ENCODE data around the gene TULP4. TPM values are rescaled to one million over a fixed set of nuclear protein-coding genes. Genes with fewer than 3 reads are reported as not detected.
A peak's percentile ranks its signal among the peaks of the same experiment; 100 is the strongest.

The TULP4 gene
- polyA plus RNA-seq, 3 donors: 6.5 to 10.6 (median 7.9) TPM

DNA sequence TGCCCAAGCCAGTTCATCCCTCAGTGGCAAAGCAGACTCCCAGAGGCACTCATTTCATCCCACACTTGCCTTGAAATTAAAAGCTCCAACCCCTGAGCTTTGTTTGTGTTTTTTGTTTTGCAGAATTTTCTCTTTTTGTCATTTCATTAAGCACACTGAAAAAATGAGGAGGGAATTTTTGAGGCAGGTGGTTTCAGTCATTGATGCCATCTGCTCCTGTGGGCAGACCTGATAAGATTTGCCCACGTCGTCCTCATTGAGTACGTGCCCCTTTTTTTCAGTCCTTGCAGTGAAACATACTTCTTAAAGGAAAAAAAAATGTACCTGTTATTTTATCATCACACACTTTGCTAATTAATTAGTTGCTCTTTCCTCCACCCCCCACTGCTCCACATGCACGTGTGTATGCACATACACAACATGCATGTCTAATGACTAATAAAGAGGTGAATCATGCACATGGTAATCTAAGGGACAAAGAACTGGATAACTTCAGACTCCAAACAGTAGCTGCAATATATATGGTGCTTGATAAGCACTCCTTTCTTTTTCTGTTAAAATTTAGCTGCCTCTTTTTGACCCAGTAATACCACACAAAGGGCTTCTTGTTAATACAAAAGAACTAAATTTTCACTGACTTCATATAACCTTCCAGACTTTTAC, 145.5 kb downstream of the TULP4 start:
- no peak overlapping the region for H3K4me2 ChIP-seq (replicated peaks; ENCODE audit: extremely low read depth, low read length, poor library complexity, severe bottlenecking)
- Mint-ChIP-seq H3K36me3 (peaks cover 56 to 69% of the 10 kb centered on the region in 2 donors), H3K4me3 (no peak overlapping the region), H3K4me1 (no peaks in the 10 kb centered on the region), H3K9me3 (peaks cover 0 to under 1% (median 0%) of the 10 kb centered on the region in 7 donors), H3K27me3 (ENCODE audit: low read depth in 3 of 3) (no peaks in the 10 kb centered on the region), H3K27ac (no peak overlapping the region)
- H3K27ac ChIP-seq (ENCODE audit: low read depth in 1 of 2, low read length in 2 of 2): no peak overlapping the region
- 100% methylated on average over 1 of the region's 4 CpGs for WGBS (ENCODE audit: insufficient coverage)
- H3K36me3 ChIP-seq (replicated peaks in 1 of 2; ENCODE audit: control insufficient read depth in 1 of 2, insufficient read depth in 2 of 2, low read length in 2 of 2): peaks cover 20 to 55% of the 10 kb centered on the region in 2 donors
- no peak overlapping the region for H2AFZ ChIP-seq (ENCODE audit: insufficient read depth, low read depth, low read length, poor library complexity, severe bottlenecking)
- H4K20me1 ChIP-seq (ENCODE audit: insufficient read depth, low read length): no peaks in the 10 kb centered on the region
- H3K4me3 ChIP-seq (replicated peaks in 1 of 3; ENCODE audit: low read depth in 2 of 3, low read length in 3 of 3): no peak overlapping the region
- no peaks in the 10 kb centered on the region for H3K4me1 ChIP-seq (ENCODE audit: control insufficient read depth in 1 of 2, insufficient read depth in 2 of 2, low read length in 2 of 2)
- H3K27me3 ChIP-seq (ENCODE audit: control insufficient read depth in 2 of 2, insufficient read depth in 2 of 2, low read length in 2 of 2): no peaks in the 10 kb centered on the region
- H3K9ac ChIP-seq (ENCODE audit: insufficient read depth, low read length, poor library complexity, severe bottlenecking): no peak overlapping the region
- DNase-seq: no peak
- no peaks in the 10 kb centered on the region for H3K9me3 ChIP-seq (replicated peaks in 1 of 2; ENCODE audit: control insufficient read depth in 1 of 2, insufficient read depth in 1 of 2, low read length in 2 of 2)
- no peaks in the 10 kb centered on the region for H3K79me2 ChIP-seq (ENCODE audit: insufficient read depth, low read length)
- intact Hi-C loops (cut with micrococcal nuclease): no loop called here
- no peak for TF ChIP-seq CTCF (IDR thresholded peaks at IDR 0.05)

DNA sequence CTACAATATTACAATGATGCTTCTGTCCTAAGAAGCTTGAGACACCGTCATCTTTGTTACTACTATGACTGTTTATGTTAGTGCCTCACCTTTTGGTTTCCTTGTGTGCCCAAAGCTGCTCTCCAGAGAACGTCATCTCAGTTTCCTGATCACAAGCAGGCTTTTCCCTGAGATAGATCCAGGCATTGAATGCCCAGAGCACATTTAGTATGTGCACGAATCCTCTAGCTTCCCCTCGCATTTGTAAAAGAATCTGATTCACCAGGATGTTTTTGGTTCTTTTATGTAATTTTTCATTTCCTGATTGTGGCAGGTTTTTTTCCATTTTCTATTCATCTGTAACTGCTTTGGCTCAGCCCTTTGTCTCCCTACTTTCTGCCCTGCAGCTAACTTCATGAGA, 147.5 kb downstream of the TULP4 start:
- Mint-ChIP-seq H3K4me3 (no peak overlapping the region), H3K4me1 (no peaks in the 10 kb centered on the region), H3K9me3 (peaks cover 0 to 2% (median 0%) of the 10 kb centered on the region in 7 donors), H3K36me3 (peaks cover 65 to 69% of the 10 kb centered on the region in 2 donors), H3K27me3 (ENCODE audit: low read depth in 3 of 3) (no peaks in the 10 kb centered on the region), H3K27ac (peak overlapping the region in 1 of 7 donors; percentile 31)
- no peak overlapping the region for H2AFZ ChIP-seq (ENCODE audit: insufficient read depth, low read depth, low read length, poor library complexity, severe bottlenecking)
- TF ChIP-seq CTCF (IDR thresholded peaks at IDR 0.05): no peak
- H3K4me2 ChIP-seq (replicated peaks; ENCODE audit: extremely low read depth, low read length, poor library complexity, severe bottlenecking): no peak overlapping the region
- WGBS (ENCODE audit: insufficient coverage): 96% methylated on average over 2 of the region's 4 CpGs
- no peak overlapping the region for H3K4me3 ChIP-seq (replicated peaks in 1 of 3; ENCODE audit: low read depth in 2 of 3, low read length in 3 of 3)
- no peaks in the 10 kb centered on the region for H3K79me2 ChIP-seq (ENCODE audit: insufficient read depth, low read length)
- no peaks in the 10 kb centered on the region for H3K9me3 ChIP-seq (replicated peaks in 1 of 2; ENCODE audit: control insufficient read depth in 1 of 2, insufficient read depth in 1 of 2, low read length in 2 of 2)
- DNase-seq: no peak
- H3K27me3 ChIP-seq (ENCODE audit: control insufficient read depth in 2 of 2, insufficient read depth in 2 of 2, low read length in 2 of 2): no peaks in the 10 kb centered on the region
- no peak overlapping the region for H3K27ac ChIP-seq (ENCODE audit: low read depth in 1 of 2, low read length in 2 of 2)
- no peak overlapping the region for H3K9ac ChIP-seq (ENCODE audit: insufficient read depth, low read length, poor library complexity, severe bottlenecking)
- no peaks in the 10 kb centered on the region for H4K20me1 ChIP-seq (ENCODE audit: insufficient read depth, low read length)
- peaks cover 28 to 69% of the 10 kb centered on the region in 2 donors for H3K36me3 ChIP-seq (replicated peaks in 1 of 2; ENCODE audit: control insufficient read depth in 1 of 2, insufficient read depth in 2 of 2, low read length in 2 of 2)
- intact Hi-C loops (cut with micrococcal nuclease): no loop called here
- H3K4me1 ChIP-seq (ENCODE audit: control insufficient read depth in 1 of 2, insufficient read depth in 2 of 2, low read length in 2 of 2): no peaks in the 10 kb centered on the region
